Kidney epithelial cell (primary cell): ENCODE data around the gene ITSN1. TPM values are rescaled to one million over a fixed set of nuclear protein-coding genes. Genes with fewer than 3 reads are reported as not detected.

Source experiments
- DNase-seq: peaks from one replicate; pipeline ENCODE4 v3.0.0-alpha.2; 2010; ENCODE audit warnings: low read depth
- H3K27me3 ChIP-seq: 2 replicates; pipeline ENCODE4 v1.6.0; 2011; ENCODE audit warnings: low read length; ENCODE audit not compliant: control insufficient read depth, insufficient read depth
- H3K36me3 ChIP-seq: 2 replicates; pipeline ENCODE4 v1.5.1; 2011; ENCODE audit warnings: low read length; ENCODE audit not compliant: control insufficient read depth, insufficient read depth
- H3K4me3 ChIP-seq: 2 replicates; pipeline ENCODE4 v1.5.1; 2011; ENCODE audit warnings: low read depth, mild to moderate bottlenecking, control low read depth, low read length
- CTCF ChIP-seq: IDR thresholded peaks from 2 replicates; pipeline ENCODE4 v1.5.1; 2011; ENCODE audit warnings: mild to moderate bottlenecking, moderate library complexity, low read length, control low read depth, inconsistent platforms; ENCODE audit not compliant: insufficient read depth, poor library complexity, severe bottlenecking
- total RNA-seq: library from RNA; depleted of rRNA; stranded (reverse); fragments of >200 nt; gene quantifications from 2 replicates; pipeline ENCODE4 v1.2.3, GENCODE V29; 2015

Gene ITSN1
- total RNA-seq, 1 donor from 2014 or later, result 20.4 TPM

- Histone ChIP-seq H3K27me3 (no peaks in the 10 kb centered on the region), H3K36me3 (no peaks in the 10 kb centered on the region), H3K4me3 (no peak overlapping the region)
- TF ChIP-seq CTCF, result no peak
- DNase-seq, result no peak
Measured at GRCh38 chr21:33820798-33821197, 178.5 kb downstream of the ITSN1 start.

DNA sequence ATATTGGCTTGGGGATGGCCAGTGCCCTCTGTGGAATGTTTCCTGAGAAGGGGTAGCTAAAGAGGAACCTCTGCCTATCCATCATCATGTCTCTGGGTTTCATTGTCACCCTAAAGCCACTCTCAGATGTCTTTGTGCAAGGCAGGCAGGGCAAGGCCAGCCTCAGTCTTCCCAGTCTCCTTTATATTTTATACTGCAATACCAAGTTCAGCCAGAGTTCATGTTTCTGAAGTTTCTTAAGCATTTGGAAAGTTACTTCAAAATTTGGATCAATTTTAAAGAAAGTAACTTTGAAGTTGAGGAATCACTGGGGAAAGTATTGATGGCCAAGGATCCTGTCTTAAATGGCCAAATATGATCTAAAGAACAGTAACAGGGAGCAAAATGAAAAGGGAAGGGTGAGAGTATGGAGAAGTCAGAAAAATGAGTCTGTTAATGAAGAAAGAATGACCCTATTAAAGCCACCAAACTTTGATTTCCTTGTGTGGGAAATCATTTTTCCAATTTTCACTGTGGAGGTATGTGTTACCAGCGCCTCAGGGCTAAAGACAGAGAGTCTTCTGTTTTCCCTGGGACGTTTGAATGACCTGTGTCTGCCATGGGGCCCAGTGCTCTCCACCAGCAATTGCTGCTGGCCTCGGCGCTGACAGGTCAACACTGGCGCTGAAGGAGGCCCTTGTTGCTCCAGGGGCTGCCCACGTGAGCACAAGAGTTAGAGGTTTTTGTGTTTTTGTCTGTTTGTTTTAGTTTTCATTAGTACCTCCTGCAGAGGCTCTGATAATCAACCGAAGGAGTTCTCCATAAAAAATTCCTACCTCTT, 179.4 kb downstream of the ITSN1 start:
- H3K27me3 ChIP-seq, result no peaks in the 10 kb centered on the region
- no peak for DNase-seq
- H3K36me3 ChIP-seq, result no peaks in the 10 kb centered on the region
- no peak overlapping the region for H3K4me3 ChIP-seq
- no peak for TF ChIP-seq CTCF

DNA sequence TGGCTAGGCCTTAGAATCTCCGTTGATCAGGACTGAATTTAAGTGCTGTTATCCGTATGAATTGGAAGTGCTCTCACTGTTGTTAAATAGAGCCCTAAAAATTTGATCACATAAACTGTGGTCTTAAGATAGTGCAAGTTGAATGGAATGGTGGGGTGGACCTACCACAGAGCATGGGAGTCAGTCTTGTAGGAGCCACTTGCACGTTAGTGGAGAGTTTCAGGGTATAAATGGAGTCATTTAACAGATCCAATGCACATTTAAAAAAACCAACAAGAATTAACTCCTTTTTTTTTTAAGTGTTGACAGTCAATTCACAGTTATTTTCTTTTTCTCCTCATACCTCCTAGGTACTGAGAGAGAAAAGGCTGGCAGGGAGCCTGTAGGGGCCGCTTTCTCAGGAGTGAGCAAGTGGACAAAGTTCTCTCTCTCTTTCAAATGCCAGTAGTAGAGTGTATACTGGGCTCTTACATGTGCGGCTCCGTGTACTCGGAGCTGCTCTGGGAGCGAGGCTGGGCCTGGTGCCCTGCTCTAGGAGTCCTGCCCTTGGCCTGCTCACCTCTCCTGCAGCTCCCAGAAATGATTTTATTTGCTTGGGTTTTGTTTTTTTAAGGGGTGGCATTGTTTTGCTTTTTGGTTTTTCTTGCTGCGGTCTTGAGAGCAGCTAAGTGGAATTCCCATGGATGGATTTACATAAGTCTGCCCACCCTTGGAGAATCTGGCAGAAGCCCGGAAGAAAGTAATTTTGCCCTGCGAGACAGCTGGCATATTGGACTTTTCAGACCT, 182.0 kb downstream of the ITSN1 start:
- DNase-seq, result no peak
- TF ChIP-seq CTCF, result no peak
- Histone ChIP-seq H3K4me3 (no peak overlapping the region), H3K27me3 (no peaks in the 10 kb centered on the region), H3K36me3 (peaks cover 1% of the 10 kb centered on the region)

DNA sequence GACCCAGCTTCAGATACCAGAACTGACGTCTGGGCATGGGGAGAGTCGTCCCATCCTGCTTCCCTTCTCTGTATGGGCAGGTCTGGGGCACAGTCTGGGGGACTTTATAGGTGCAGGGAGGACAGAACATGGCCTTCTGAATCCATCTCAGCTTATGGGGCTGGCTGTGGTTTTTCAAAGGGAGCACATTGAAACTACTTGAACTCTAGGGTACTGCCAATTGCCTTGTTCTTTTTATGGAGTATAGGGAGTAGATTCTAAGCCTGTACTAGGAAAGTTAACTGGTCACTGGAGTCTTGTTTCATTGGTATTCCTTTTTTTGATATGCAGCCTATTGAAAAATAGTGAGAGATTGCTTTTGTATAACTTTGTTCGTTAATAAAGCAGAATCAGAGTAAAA, 183.1 kb downstream of the ITSN1 start:
- H3K27me3 ChIP-seq, result no peaks in the 10 kb centered on the region
- no peak overlapping the region for H3K4me3 ChIP-seq
- no peak for TF ChIP-seq CTCF
- peaks cover 1% of the 10 kb centered on the region for H3K36me3 ChIP-seq
- DNase-seq, result no peak

GRCh38 chr21:33825915-33826314, 183.6 kb downstream of the ITSN1 start:
- Histone ChIP-seq H3K4me3 (no peak overlapping the region), H3K27me3 (no peaks in the 10 kb centered on the region), H3K36me3 (peaks cover 1% of the 10 kb centered on the region)
- TF ChIP-seq CTCF, result no peak
- no peak for DNase-seq
